DOHH2 (cell line): ENCODE data around the gene HSPG2.

Experiments used
- H3F3A ChIP-seq: fragments of 200-600 bp; sonication (generic), shearing (Covaris generic); 2 replicates; pipeline ENCODE4 v1.6.0; 2016; ENCODE audit warnings: antibody characterized with exemption, mild to moderate bottlenecking; ENCODE audit not compliant: control insufficient read depth, insufficient read depth
- H3K27ac ChIP-seq: fragments of 200-600 bp; sonication (generic); 2 replicates; pipeline ENCODE4 v1.5.1; 2014; ENCODE audit warnings: low read depth, mild to moderate bottlenecking, low read length, moderate library complexity
- H3K27me3 ChIP-seq: fragments of 200-600 bp; sonication (generic); 2 replicates; pipeline ENCODE4 v1.6.1; 2014; ENCODE audit warnings: mild to moderate bottlenecking, low read length, mixed read lengths; ENCODE audit not compliant: control insufficient read depth
- H3K36me3 ChIP-seq: fragments of 200-600 bp; sonication (generic); 2 replicates; pipeline ENCODE4 v1.6.1; 2014; ENCODE audit warnings: mild to moderate bottlenecking, low read length, moderate library complexity, mixed read lengths; ENCODE audit not compliant: control insufficient read depth
- H3K4me1 ChIP-seq: fragments of 200-600 bp; sonication (generic); 2 replicates; pipeline ENCODE4 v1.6.1; 2014; ENCODE audit warnings: mild to moderate bottlenecking, low read length, mixed read lengths; ENCODE audit not compliant: control insufficient read depth
- H3K4me2 ChIP-seq: fragments of 200-600 bp; sonication (generic); 2 replicates; pipeline ENCODE4 v1.6.0; 2014; ENCODE audit warnings: mild to moderate bottlenecking, low read length, moderate library complexity
- H3K4me3 ChIP-seq: fragments of 200-600 bp; sonication (generic); 2 replicates; pipeline ENCODE4 v1.5.1; 2014; ENCODE audit warnings: mild to moderate bottlenecking, low read length, mixed read lengths
- H3K79me2 ChIP-seq: fragments of 200-600 bp; sonication (generic); 2 replicates; pipeline ENCODE4 v1.6.1; 2014; ENCODE audit warnings: mild to moderate bottlenecking, low read length, mixed read lengths; ENCODE audit not compliant: control insufficient read depth
- H3K9me2 ChIP-seq: fragments of 200-600 bp; sonication (generic); replicated peaks from 2 replicates; pipeline ENCODE4 v1.6.1; 2014; ENCODE audit warnings: mild to moderate bottlenecking, low read length, mixed read lengths; ENCODE audit not compliant: control insufficient read depth
- H3K9me3 ChIP-seq: fragments of 200-600 bp; sonication (generic); 2 replicates; pipeline ENCODE4 v1.6.1; 2014; ENCODE audit warnings: antibody characterized with exemption, low read length, mixed read lengths; ENCODE audit not compliant: control insufficient read depth, insufficient read depth
- H4K20me1 ChIP-seq: fragments of 200-600 bp; sonication (generic); 2 replicates; pipeline ENCODE4 v1.6.0; 2014; ENCODE audit warnings: low read depth, mild to moderate bottlenecking, antibody characterized with exemption, low read length, moderate library complexity; ENCODE audit not compliant: control insufficient read depth, insufficient read depth
- CTCF ChIP-seq: fragments of 200-600 bp; sonication (generic); IDR thresholded peaks from one replicate; pipeline ENCODE4 v1.5.1; 2014; ENCODE audit warnings: antibody characterized with exemption, mild to moderate bottlenecking, low read depth, low read length; ENCODE audit not compliant: poor library complexity, severe bottlenecking
- EZH2phosphoT487 ChIP-seq: fragments of 200-600 bp; sonication (generic); IDR thresholded peaks from 2 replicates; pipeline ENCODE4 v1.6.1; 2017; ENCODE audit warnings: borderline replicate concordance, mild to moderate bottlenecking, antibody characterized with exemption, low read length, moderate library complexity, mixed read lengths

Gene HSPG2

GRCh38 chr1:21775550-21775914 lies 161.6 kb downstream of the HSPG2 start:
- H4K20me1 ChIP-seq = peaks cover 13% of the 10 kb centered on the region
- no peaks in the 10 kb centered on the region for H3K27me3 ChIP-seq
- H3F3A ChIP-seq = 0 out of 2 replicates have a peak, but pooled peaks cover 3% of the 10 kb centered on the region
- H3K9me2 ChIP-seq = no peaks in the 10 kb centered on the region
- H3K27ac ChIP-seq = no peak overlapping the region
- peaks cover 42% of the 10 kb centered on the region for H3K4me1 ChIP-seq
- H3K4me3 ChIP-seq = no peak overlapping the region
- H3K36me3 ChIP-seq = peaks cover 4% of the 10 kb centered on the region; the same call in 1 of the 2 replicates
- no peak overlapping the region for H3K4me2 ChIP-seq
- H3K79me2 ChIP-seq = peaks cover 99% of the 10 kb centered on the region
- no peak for TF ChIP-seq EZH2phosphoT487
- no peak for TF ChIP-seq CTCF
- no peaks in the 10 kb centered on the region for H3K9me3 ChIP-seq

- no peaks in the 10 kb centered on the region for H3F3A ChIP-seq
- H3K4me2 ChIP-seq = no peak overlapping the region
- no peak overlapping the region for H3K27ac ChIP-seq
- TF ChIP-seq CTCF = no peak
- TF ChIP-seq EZH2phosphoT487 = no peak
- H3K27me3 ChIP-seq = no peaks in the 10 kb centered on the region
- peaks cover 8% of the 10 kb centered on the region for H4K20me1 ChIP-seq
- peaks cover 4% of the 10 kb centered on the region; the same call in 1 of the 2 replicates for H3K36me3 ChIP-seq
- no peak overlapping the region for H3K4me3 ChIP-seq
- no peaks in the 10 kb centered on the region for H3K9me2 ChIP-seq
- peaks cover 37% of the 10 kb centered on the region for H3K4me1 ChIP-seq
- H3K79me2 ChIP-seq = peaks cover 99% of the 10 kb centered on the region
- no peaks in the 10 kb centered on the region for H3K9me3 ChIP-seq
Observed at GRCh38 chr1:21774835-21775549, 162.1 kb downstream of the HSPG2 start.

- H3K79me2 ChIP-seq = peaks cover 99% of the 10 kb centered on the region
- H3K36me3 ChIP-seq = no peaks in the 10 kb centered on the region
- H4K20me1 ChIP-seq = peaks cover 2% of the 10 kb centered on the region
- no peaks in the 10 kb centered on the region for H3K9me2 ChIP-seq
- H3K4me2 ChIP-seq = peak overlapping the region; percentile 59
- no peak overlapping the region for H3K27ac ChIP-seq
- no peaks in the 10 kb centered on the region for H3F3A ChIP-seq
- H3K4me3 ChIP-seq = peak overlapping the region; percentile 22; the same call in 1 of the 2 replicates
- TF ChIP-seq EZH2phosphoT487 = no peak
- no peak for TF ChIP-seq CTCF
- peaks cover 31% of the 10 kb centered on the region for H3K4me1 ChIP-seq
- no peaks in the 10 kb centered on the region for H3K9me3 ChIP-seq
- H3K27me3 ChIP-seq = no peaks in the 10 kb centered on the region
Observed at GRCh38 chr1:21773585-21773984, 163.5 kb downstream of the HSPG2 start.
